Measurements from ENCODE around the gene ENKUR. TPM values are rescaled to one million over a fixed set of nuclear protein-coding genes. Genes with fewer than 3 reads are reported as not detected.

Gene ENKUR
- total RNA-seq, 1 experiment from 2014 or later = 0.32 TPM

DNA sequence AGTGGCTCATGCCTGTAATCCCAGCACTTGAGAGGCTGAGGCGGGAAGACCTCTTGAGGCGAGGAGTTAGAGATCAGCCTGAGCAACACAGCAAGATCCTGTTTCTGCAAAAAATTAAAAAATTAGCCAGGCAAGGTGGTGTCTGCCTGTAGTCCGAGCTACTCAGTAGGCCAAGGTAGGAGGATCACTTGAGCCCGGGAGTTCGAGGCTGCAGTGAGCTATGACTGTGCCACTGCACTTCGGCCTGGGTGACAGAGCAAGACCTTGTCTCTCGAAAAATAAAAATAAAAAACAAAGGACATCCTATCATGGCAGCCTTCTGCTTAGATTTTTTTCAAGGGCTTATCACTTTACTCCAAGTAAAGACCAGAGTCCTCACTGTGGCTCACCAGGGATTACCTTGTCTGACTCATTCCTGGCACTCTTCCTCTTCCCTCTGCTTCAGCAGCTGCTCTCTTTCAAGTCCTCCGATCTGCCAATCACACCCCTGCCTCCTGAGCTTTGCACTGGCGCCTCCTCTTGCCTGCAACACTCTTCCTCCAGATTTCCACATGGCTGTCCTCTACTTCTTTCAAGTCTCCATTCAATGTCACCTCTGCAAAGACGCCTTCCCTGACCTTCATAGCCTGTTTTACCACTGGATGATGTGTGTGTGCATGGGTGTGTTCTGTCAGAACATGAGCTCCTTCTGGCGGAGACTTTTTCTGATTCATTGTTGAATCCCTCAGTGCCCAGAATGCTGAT lies 71.3 kb downstream of the ENKUR start:
- no peaks in the 10 kb centered on the region for H3K79me2 ChIP-seq (ENCODE audit: insufficient read depth, low read length)
- no peaks in the 10 kb centered on the region for H4K20me1 ChIP-seq (ENCODE audit: insufficient read depth)
- no peaks in the 10 kb centered on the region for H3K36me3 ChIP-seq (ENCODE audit: control insufficient read depth in 1 of 2, insufficient read depth in 2 of 2, low read length in 2 of 2)
- DNase-seq (ENCODE audit: low read depth, low spot score) (peak; percentile 79), ATAC-seq (peak; percentile 93)
- no peak overlapping the region for H3K4me3 ChIP-seq (replicated peaks in 1 of 2; ENCODE audit: low read depth in 1 of 2, low read length in 2 of 2)
- no peaks in the 10 kb centered on the region for H3K9me3 ChIP-seq (ENCODE audit: control insufficient read depth in 1 of 2, insufficient read depth in 1 of 2, low read depth in 1 of 2, low read length in 2 of 2)
- peak overlapping the region; percentile 20 for H2AFZ ChIP-seq (ENCODE audit: low read depth, low read length, poor library complexity, severe bottlenecking)
- H3K9me2 ChIP-seq (ENCODE audit: insufficient read depth) = no peaks in the 10 kb centered on the region
- POLR2A ChIA-PET = interaction anchor here (0.7 to 0.9 kb wide), 2 partner anchors 15 to 31 kb away, joined by 3 to 4 read pairs; no protein-coding TSS in a partner anchor
- no TSS peak for BruUV-seq (replicated peaks)
- H3K27ac ChIP-seq (ENCODE audit: low read depth, low read length) = no peak overlapping the region
- H3K9ac ChIP-seq (ENCODE audit: low read length) = no peak overlapping the region
- peak overlapping the region; percentile 32 for H3K4me2 ChIP-seq (ENCODE audit: low read length)
- intact Hi-C loops (cut with micrococcal nuclease) = no loop called here
- RAD21 ChIA-PET (ENCODE audit: low non-redundant PET in 1 of 2, low total read pairs in 2 of 2, uncharacterized antibody in 2 of 2, unreplicated experiment in 2 of 2) = interaction anchor here in 1 of 2 experiments (1.2 kb wide), 1 partner anchor 130 kb away, joined by 5 read pairs; no protein-coding TSS in a partner anchor
- CTCF ChIA-PET = interaction anchor here (0.9 kb wide), 2 partner anchors 137 to 302 kb away, joined by 3 to 4 read pairs; no protein-coding TSS in a partner anchor
- no peaks in the 10 kb centered on the region for H3K27me3 ChIP-seq (ENCODE audit: insufficient read depth, low read length)
- H3K4me1 ChIP-seq (ENCODE audit: control insufficient read depth in 1 of 2, insufficient read depth in 2 of 2, low read length in 2 of 2) = peaks cover 9 to 25% of the 10 kb centered on the region in 2 experiments; a peak in 3 of 4 replicates
- TF ChIP-seq, protein P1, sequence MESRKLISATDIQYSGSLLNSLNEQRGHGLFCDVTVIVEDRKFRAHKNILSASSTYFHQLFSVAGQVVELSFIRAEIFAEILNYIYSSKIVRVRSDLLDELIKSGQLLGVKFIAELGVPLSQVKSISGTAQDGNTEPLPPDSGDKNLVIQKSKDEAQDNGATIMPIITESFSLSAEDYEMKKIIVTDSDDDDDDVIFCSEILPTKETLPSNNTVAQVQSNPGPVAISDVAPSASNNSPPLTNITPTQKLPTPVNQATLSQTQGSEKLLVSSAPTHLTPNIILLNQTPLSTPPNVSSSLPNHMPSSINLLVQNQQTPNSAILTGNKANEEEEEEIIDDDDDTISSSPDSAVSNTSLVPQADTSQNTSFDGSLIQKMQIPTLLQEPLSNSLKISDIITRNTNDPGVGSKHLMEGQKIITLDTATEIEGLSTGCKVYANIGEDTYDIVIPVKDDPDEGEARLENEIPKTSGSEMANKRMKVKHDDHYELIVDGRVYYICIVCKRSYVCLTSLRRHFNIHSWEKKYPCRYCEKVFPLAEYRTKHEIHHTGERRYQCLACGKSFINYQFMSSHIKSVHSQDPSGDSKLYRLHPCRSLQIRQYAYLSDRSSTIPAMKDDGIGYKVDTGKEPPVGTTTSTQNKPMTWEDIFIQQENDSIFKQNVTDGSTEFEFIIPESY (IDR thresholded peaks at IDR 0.05; ENCODE audit: extremely low read depth, insufficient replicate concordance, low read length) = no peak
- TF ChIP-seq ZFX (IDR thresholded peaks at IDR 0.05) = no peak
- TF ChIP-seq JUND (IDR thresholded peaks at IDR 0.05) = peak; percentile 72
- TF ChIP-seq TCF7L2 (IDR thresholded peaks at IDR 0.05; ENCODE audit: borderline replicate concordance, extremely low read depth, insufficient read depth, insufficient read length) = peak; percentile 98
- TF ChIP-seq FOSL1 (IDR thresholded peaks at IDR 0.05; ENCODE audit: low read depth) = peak; percentile 69
- peak; percentile 52; the same call in 1 of the 2 replicates for TF ChIP-seq POLR2AphosphoS5 (IDR thresholded peaks at IDR 0.05; ENCODE audit: low read depth, low read length)
- TF ChIP-seq EZH2phosphoT487 (IDR thresholded peaks at IDR 0.05; ENCODE audit: borderline replicate concordance) = no peak
- no peak for TF ChIP-seq POLR2A (IDR thresholded peaks at IDR 0.05; ENCODE audit: borderline replicate concordance, extremely low read depth, insufficient read depth, insufficient read length)
- TF ChIP-seq, protein P2, sequence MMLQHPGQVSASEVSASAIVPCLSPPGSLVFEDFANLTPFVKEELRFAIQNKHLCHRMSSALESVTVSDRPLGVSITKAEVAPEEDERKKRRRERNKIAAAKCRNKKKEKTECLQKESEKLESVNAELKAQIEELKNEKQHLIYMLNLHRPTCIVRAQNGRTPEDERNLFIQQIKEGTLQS (IDR thresholded peaks at IDR 0.05) = no peak
- TF ChIP-seq, protein P3, sequence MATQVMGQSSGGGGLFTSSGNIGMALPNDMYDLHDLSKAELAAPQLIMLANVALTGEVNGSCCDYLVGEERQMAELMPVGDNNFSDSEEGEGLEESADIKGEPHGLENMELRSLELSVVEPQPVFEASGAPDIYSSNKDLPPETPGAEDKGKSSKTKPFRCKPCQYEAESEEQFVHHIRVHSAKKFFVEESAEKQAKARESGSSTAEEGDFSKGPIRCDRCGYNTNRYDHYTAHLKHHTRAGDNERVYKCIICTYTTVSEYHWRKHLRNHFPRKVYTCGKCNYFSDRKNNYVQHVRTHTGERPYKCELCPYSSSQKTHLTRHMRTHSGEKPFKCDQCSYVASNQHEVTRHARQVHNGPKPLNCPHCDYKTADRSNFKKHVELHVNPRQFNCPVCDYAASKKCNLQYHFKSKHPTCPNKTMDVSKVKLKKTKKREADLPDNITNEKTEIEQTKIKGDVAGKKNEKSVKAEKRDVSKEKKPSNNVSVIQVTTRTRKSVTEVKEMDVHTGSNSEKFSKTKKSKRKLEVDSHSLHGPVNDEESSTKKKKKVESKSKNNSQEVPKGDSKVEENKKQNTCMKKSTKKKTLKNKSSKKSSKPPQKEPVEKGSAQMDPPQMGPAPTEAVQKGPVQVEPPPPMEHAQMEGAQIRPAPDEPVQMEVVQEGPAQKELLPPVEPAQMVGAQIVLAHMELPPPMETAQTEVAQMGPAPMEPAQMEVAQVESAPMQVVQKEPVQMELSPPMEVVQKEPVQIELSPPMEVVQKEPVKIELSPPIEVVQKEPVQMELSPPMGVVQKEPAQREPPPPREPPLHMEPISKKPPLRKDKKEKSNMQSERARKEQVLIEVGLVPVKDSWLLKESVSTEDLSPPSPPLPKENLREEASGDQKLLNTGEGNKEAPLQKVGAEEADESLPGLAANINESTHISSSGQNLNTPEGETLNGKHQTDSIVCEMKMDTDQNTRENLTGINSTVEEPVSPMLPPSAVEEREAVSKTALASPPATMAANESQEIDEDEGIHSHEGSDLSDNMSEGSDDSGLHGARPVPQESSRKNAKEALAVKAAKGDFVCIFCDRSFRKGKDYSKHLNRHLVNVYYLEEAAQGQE (IDR thresholded peaks at IDR 0.05; ENCODE audit: low read depth) = no peak
- TF ChIP-seq ELF1 (IDR thresholded peaks at IDR 0.05; ENCODE audit: borderline replicate concordance, low read depth) = no peak
- peak; percentile 69 for TF ChIP-seq SP1 (IDR thresholded peaks at IDR 0.05; ENCODE audit: low read depth)
- TF ChIP-seq SRF (IDR thresholded peaks at IDR 0.05; ENCODE audit: low read depth) = no peak
- peak; percentile 66 for TF ChIP-seq RAD21 (IDR thresholded peaks at IDR 0.05; ENCODE audit: low read depth)
- TF ChIP-seq, protein P4, sequence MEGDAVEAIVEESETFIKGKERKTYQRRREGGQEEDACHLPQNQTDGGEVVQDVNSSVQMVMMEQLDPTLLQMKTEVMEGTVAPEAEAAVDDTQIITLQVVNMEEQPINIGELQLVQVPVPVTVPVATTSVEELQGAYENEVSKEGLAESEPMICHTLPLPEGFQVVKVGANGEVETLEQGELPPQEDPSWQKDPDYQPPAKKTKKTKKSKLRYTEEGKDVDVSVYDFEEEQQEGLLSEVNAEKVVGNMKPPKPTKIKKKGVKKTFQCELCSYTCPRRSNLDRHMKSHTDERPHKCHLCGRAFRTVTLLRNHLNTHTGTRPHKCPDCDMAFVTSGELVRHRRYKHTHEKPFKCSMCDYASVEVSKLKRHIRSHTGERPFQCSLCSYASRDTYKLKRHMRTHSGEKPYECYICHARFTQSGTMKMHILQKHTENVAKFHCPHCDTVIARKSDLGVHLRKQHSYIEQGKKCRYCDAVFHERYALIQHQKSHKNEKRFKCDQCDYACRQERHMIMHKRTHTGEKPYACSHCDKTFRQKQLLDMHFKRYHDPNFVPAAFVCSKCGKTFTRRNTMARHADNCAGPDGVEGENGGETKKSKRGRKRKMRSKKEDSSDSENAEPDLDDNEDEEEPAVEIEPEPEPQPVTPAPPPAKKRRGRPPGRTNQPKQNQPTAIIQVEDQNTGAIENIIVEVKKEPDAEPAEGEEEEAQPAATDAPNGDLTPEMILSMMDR (IDR thresholded peaks at IDR 0.05 in 2 of 3, conservative IDR thresholded peaks at IDR 0.05 in 1 of 3; ENCODE audit: borderline replicate concordance in 1 of 3, insufficient read depth in 1 of 3, low read depth in 2 of 3, low read length in 2 of 3) = peak in 2 of 3 experiments; percentile 20 to 24; a peak in 2 of 6 replicates
- TF ChIP-seq, protein P5, sequence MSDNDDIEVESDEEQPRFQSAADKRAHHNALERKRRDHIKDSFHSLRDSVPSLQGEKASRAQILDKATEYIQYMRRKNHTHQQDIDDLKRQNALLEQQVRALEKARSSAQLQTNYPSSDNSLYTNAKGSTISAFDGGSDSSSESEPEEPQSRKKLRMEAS (IDR thresholded peaks at IDR 0.05) = peak; percentile 61
- TF ChIP-seq CEBPB (IDR thresholded peaks at IDR 0.05; ENCODE audit: low read depth) = no peak; the same call in 1 of the 2 replicates
- TF ChIP-seq CBX3 (IDR thresholded peaks at IDR 0.05; ENCODE audit: low read depth) = peak; percentile 74
- no peak; the same call in 1 of the 2 replicates for TF ChIP-seq SIN3A (IDR thresholded peaks at IDR 0.05; ENCODE audit: low read depth)

Measured in HCT116 (cell line).